Caki2 (cell line): ENCODE results near the gene ZNF750. TPM values are rescaled to one million over a fixed set of nuclear protein-coding genes. Genes with fewer than 3 reads are reported as not detected.

ENCODE experiments used
- DNase-seq: peaks from one replicate; pipeline ENCODE4 v3.0.0-alpha.2; 2015; ENCODE audit warnings: low read depth
- in situ Hi-C: cut with HindIII; loops from 2 replicates; pipeline ENCODE4 v1.10.0; 2016; ENCODE audit warnings: low sequenced_read_pairs, low pct_unique_long_range_greater_than_20kb, mixed read lengths
- total RNA-seq: library from RNA; depleted of rRNA; stranded (reverse); fragments of >200 nt; shearing (Covaris generic); gene quantifications from 2 replicates; pipeline ENCODE4 v1.2.3, GENCODE V29; 2014; ENCODE audit warnings: low replicate concordance

The ZNF750 gene
- total RNA-seq, 1 experiment from 2014 or later = not detected

DNA sequence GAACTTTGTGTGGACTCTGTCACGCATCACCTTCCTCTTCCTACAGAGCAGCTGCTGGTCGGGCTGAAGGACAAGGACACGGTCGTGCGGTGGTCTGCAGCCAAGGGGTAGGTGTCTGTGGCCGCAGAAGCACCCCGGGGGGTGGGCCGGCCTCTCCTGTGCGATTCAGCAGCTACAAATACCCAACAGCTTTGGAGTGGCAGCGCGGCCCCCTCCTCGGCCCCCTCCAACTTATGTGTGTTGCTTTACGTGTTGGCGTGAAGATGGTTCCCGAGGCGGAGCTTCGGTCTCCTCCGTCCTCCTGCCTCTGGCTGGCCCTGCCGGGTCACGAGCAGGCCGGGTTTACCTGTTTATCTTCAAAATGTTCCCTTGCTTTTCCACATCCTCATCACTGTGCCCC, 32.3 kb downstream of the ZNF750 start:
- no peak for DNase-seq
- in situ Hi-C loops = no loop called here

DNA sequence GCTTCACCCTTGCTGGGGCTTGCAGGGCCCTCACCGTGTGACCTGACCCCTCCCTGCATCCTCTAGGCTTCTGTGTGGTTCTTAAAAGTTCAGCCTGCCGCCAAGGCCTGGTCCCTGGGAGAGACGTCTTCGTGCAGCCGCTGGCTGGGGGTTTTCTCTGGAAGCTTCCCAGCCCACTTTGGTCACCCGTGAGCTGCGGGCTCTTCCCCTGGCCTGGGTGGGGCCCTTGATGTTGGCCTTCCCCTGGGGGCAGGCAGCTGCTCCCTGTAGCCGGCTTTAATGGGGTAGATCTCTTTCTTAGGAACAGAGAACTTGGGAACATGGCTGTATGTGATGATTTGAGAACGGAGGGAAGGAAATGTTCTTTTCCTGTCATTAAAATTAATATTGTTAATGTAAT, 32.7 kb downstream of the ZNF750 start:
- in situ Hi-C loops = no loop called here
- DNase-seq = no peak

DNA sequence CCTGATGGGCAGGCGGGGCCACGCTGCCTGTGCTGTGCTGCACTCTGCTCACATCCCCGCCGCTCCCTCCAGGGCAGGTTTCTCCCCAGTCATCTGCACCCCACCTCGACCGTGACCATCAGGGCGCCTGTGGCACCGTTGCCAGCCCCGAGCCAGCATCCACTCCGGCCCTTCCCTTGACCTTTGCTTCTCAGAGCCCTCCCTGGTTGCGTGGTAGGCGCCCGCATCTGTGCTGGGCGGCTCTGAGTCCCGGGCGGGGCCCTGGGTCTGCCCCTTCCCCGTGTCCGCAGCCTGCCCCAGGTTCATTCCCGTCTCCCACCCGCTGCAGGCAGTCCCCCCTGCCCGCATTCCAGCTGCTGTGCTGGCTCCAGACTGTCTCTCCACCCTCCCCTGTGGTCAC, 33.2 kb downstream of the ZNF750 start:
- in situ Hi-C loops = no loop called here

DNA sequence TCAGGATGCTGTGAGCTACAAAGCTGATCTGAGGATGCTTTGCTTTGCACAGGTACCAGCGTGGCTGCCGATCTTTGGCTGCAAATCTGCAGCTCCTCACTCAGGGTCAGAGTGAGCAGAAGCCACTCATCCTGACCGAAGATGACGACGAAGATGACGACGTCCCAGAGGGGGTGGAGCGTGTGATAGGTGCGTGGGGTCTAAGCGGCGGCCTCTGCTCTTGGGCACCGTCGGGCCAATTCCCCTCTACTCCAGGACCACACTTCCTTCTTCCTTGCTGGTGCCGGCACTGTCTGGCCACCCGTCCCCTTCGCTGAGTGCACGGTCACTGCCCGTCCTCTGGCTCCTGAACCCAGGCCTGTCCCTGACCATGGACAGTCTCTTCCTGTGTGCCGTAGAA, 34.0 kb downstream of the ZNF750 start:
- in situ Hi-C loops = no loop called here

More for the DNA sequence above, 33.2 kb downstream of the ZNF750 start:
- DNase-seq = no peak

DNA sequence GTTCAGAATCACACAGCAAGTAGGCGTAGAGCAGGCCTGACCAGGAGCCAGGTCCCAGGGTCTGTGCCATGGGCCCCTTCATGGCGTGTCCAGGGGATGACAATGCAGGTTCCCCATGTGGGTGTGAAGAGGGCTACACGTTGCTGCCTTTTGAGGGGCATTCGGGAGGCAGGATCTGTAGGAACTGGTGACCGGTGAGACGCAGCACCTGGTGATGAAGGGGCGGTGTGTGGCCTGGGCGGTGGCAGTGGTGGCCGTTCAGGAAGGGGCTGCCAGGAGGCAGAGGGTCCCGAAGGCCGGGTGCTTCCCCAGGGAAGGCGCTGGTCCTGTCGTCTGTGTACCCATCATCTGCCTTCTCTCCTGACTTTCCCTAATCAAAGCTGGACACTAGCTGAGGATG, 34.6 kb downstream of the ZNF750 start:
- in situ Hi-C loops = no loop called here
- no peak for DNase-seq

More for the DNA sequence above, 34.0 kb downstream of the ZNF750 start:
- DNase-seq = no peak

DNA sequence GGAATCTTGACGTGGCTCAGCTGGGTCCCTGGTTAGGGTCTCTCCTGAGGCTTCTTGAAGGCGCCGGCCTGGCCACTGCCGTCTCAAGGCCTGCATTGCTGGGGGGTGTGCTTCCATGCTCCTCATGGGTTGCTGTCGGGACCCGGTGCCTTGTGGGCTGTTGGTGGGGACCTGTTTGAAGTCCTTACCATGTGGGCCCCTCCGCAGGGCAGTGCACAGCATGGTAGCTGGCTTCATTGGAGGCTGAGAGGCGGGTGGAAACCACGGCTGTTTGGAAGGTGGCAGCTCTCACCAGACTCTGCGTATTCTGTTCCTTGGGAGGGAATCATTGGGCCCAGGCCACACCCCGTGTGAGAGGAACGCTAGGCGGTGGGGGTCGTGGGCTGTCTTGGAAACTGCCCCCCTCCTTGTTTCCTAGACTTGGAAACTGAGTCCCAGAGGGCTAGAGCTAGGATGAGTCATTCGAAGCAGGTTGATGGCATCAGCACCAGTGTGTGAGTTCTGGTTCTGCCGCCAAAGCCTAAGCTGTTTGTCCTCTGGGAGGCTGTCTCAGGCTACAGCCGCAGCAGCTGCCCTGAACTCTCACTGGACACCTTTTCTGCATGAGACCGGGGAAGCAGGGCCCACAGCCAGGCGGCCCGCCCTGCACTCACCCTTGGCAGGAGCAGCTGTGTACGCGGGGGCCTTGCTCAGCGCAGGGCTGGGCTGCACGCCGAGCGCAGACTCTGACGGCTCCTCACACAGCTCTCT, 35.2 kb downstream of the ZNF750 start:
- in situ Hi-C loops = no loop called here
- DNase-seq = no peak

DNA sequence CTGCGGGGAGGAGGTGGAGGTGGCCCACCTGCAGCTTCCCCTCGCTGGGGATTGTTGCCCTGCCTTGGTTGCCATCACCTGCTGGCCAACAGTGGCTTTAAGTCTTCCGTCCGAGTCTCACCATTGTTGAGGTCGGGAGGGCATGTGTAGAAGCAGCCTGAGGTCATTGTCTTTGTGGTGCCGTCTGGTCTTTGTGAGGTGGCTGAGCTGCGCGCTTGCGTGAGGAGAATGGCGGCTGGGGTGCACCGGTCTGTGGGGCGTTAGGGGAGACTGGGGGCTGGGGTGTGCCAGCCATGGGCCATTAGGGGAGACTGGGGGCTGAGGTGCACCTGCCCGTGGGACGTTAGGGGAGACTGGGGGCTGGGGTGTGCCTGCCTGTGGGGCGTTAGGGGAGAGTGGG, 36.2 kb downstream of the ZNF750 start:
- in situ Hi-C loops = no loop called here
- no peak for DNase-seq

DNA sequence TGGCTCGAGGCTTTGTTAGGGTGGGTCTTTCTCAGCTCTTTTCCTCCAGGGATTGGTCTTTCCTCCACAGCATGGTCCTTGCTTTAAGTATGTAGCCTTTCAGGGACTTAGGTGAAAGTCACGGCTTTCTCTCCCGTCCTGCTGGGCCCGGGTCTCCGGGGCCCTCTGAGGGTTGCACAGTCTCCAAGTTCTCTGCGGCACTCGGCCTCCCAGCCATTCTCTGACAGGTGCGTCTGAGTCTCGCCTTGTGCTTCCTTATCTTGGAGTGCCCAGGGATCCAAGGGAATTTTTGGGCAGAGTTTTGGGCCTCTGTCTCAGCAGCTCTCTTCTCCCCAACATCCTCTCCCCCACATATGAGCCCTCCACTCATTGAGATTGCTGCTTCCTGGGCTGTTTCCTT, 36.6 kb downstream of the ZNF750 start:
- no peak for DNase-seq
- in situ Hi-C loops = no loop called here

DNA sequence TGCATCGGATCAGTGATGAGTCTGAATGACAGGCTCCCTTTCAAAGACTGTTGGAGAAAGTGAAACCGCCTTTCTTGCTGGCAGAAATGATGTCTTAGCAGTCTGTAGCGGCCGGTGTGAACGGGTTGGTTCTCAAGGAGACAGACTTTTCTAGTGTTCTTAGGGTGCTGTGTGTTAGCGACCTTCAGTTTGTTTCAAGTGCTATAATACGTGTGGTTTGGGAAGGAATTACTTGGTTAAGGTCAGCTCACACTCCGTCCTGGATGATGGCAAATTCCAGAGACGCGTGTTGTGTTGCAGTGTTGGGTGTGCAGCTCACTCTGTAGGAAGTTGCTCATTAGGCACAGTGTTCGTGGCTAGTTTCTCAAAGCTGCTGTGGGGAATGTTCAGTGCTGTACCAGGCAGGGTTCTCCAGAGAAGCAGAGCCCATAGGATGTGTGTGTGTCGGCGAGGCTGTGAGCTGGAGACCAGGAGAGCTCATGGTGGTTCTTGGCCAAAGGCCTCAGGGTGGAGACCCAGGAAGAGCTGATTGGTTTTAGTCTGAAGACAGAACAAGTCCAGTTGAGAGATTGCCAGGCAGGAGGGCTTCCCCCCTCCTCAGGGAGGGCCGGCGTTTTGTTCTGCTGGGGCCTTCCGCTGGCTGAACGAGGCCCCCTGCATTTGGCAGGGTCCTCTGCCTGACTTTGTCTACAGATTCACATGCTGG, 37.6 kb downstream of the ZNF750 start:
- in situ Hi-C loops = no loop called here
- DNase-seq = no peak

DNA sequence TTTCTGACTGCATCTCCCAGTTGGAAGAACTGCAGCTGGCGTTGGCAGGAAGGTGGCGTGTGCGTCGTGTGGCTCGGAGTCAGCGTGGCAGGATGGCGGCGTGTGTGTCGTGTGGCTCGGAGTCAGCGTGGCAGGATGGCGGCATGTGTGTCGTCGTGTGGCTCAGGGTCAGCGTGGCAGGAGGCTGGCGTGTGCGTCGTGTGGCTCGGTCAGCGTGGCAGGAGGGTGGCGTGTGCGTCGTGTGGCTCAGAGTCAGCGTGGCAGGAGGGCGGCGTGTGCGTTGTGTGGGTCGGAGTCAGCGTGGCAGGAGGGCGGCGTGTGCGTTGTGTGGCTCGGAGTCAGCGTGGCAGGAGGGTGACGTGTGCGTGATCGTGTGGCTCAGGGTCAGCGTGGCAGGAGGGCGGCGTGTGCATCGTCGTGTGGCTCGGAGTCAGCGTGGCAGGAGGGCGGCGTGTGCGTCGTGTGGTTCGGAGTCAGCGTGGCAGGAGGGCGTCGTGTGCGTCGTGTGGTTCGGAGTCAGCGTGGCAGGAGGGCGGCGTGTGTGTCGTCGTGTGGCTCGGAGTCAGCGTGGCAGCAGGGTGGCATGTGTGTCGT, 38.3 kb downstream of the ZNF750 start:
- in situ Hi-C loops = no loop called here

DNA sequence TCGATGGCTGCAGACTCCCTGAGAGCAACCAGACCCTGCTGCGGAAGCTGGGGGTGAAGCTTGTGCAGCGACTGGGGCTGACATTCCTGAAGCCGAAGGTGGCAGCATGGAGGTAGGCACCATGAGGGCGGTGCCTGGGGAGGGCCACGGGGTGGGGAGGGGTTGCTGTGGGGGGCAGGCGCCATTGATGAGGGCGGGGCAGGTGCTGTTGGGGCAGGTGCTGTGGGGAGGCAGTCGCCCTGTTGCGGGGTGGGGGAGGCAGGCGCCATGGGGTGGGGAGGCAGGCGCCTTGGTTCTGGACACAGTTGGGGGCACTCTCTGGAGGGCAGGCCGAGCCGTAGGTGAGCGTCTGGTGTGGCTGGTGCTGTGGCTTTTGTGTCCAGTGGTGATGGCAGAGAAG, 38.9 kb downstream of the ZNF750 start:
- in situ Hi-C loops = no loop called here
- DNase-seq = no peak

More for the DNA sequence above, 38.3 kb downstream of the ZNF750 start:
- DNase-seq = no peak

DNA sequence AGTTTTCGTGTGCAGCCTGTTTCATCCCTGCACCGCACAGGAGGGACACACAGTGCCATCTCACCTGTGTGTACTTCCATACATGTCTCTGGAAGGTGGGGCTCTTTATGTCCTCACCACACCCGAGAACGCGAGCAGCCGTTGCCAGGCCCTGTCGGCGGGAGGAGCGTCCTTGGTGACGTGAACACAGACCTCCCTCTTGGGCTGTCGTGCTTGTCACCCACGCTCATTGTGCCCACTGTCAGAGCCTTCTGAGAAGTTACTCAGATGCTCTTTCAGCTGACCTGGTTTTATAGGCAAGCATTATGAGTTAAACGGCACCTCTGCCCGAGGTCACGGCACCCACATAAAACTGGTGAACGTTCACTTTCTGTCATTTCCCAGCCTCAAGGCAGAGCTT, 40.2 kb downstream of the ZNF750 start:
- in situ Hi-C loops = no loop called here
- DNase-seq = no peak

DNA sequence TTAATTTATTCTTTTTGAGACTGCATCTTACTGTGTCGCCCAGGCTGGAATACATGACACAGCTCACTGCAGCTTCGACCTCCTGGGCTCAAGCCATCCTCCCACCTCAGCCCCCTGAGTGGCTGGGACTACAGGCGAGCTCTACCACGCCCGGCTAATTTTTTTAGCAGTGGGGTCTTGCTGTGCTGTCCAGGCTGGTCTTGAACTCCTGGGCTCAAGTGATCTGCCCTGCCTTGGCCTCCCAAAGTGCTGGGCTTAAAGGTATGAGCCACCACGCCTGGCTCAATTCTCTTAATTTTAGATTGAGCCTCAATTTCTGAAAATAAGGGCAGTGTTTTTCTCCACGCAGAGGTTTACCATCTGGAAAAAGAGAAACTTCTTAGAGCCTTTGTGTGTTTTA, 41.1 kb downstream of the ZNF750 start:
- DNase-seq = no peak
- in situ Hi-C loops = no loop called here

DNA sequence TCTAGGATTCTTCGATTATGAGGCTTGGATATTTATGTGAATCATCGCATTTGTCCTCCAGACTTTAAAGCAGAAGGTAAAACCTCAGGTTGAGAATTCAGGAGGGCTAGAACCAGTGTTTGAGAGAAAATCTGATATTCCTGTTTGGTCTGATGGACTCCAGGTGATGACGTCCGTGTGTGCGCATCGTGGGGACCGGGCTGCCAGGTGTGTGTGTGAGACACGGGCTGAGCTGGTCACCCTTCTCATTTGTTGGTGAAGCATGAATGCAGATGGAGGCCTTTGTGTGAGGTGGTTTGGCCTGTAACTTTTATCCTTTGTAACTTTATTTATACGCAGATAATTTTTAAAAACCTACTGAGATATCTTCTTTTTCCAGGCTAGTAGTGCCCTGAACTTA, 42.8 kb downstream of the ZNF750 start:
- in situ Hi-C loops = no loop called here

DNA sequence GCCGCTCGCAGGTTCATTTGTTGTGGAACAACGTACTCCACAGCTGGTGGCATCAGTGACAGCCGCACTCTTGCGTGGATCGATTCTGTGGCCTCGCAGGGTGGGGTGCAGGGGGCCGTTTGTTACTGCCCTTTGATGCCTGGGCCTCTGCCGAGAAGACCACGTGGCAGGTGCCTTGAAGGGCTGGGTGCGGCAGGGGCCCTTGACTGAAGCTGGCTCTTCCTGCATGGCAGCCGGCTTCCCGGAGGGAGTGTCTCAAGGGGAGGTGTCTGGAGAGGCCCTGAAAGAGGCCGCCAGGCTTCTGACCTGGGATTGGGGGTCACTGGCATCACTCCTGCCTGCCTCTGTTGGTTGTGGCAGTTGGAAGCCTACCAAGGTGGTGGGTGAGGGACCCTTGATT, 44.2 kb downstream of the ZNF750 start:
- in situ Hi-C loops = no loop called here
- no peak for DNase-seq

More for the DNA sequence above, 42.8 kb downstream of the ZNF750 start:
- no peak for DNase-seq

DNA sequence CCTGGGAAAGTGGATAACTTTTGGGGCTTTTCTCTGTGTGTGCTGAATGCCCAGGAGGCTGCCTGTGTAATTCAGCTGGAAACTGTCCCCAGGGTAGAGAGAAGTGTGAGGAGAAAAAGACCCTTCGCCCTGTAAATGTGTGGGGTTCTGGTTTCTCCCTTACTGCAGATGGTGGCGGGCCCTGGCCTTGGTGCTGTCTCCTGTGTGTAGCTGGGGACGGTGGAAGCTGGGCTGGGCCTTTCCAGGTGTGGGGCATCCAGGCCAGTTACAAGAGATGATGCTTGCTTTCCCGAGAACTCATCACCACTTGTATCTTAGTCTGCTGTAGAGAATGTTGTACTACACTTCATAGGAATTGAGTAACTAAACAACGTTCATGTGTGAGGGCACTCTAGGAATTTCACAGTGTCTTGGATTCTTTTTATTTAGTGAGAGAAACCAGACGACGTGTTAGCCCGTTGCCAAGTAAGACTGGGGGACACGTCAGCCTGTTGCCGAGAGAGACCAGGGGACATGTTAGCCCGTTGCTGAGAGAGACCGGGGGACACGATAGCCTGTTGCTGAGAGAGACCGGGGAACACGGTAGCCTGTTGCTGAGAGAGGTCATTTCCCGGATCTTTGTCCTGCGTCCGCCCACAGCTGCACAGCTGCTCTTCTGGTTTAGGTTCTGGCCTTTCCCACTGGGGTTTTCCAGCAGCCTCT, 44.9 kb downstream of the ZNF750 start:
- in situ Hi-C loops = no loop called here
- DNase-seq = no peak

DNA sequence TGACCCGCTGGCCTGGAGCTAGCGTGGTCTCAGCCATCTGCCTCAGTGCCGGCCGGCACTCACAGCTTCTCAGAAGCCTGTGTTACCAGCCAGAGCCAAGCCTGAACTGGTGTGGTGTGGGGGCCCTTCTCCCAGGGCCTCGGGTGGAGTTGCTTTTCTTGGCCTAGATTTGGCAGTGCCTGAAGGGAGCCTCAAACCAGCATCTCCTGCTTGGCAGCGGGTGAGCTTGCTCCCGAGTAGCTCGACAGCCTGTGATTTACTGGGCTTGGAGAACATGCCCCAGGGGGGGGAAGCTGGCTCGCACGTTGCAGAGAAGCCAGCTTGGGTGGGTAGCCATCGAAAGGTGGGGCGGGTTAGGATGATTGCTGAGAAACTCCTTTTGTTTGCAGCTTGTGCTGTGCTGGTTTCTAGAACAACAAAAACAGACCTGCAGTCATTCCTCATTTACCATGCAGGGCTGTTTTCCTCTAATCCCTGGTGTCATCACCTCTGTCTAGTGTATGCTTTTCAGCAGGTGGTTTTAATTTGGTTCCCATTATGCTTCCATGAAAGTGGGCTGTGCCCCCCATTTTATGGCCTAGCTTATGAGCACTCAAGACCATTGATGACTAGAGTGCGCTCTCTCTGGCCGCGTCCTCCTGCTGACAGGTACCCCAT, 45.7 kb downstream of the ZNF750 start:
- no peak for DNase-seq
- in situ Hi-C loops = no loop called here

DNA sequence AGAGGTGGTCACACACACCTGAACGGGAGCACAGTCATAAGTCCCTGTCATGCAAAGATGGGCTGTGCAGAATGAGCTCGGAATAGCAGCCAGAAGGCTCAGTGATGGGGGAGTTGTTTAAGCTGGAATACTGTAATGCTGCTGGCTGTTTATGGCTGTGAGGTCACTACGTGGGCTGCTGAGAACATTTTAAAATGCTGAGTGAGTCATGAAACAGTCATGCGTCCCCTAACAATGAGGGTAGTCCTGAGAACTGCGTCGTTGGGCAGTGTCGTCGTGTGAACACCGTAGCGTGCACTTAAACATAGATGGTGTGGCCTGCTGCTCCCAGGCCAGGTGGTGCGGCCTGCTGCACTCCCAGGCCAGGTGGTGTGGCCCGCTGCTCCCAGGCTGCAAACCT, 48.3 kb downstream of the ZNF750 start:
- peak; percentile 94 for DNase-seq
- in situ Hi-C loops = no loop called here
